Mesothelial cell of epicardium (in vitro differentiated cells): ENCODE measurements around the gene DENND1A. TPM values are rescaled to one million over a fixed set of nuclear protein-coding genes. Genes with fewer than 3 reads are reported as not detected.

Source experiments
- DNase-seq, 2 experiments: peaks; one replicate each; pipeline ENCODE4 v3.0.0; 2021; ENCODE audit warnings: low spot score in 2 of 2; ENCODE audit not compliant: unreplicated experiment in 2 of 2
- H3K27ac Mint-ChIP-seq: 2 replicates; pipeline ENCODE4 v1.8.0; 2021; ENCODE audit warnings: mixed read lengths
- H3K27me3 Mint-ChIP-seq: 2 replicates; pipeline ENCODE4 v1.8.0; 2021; ENCODE audit warnings: low read depth, mixed read lengths
- H3K36me3 Mint-ChIP-seq: 2 replicates; pipeline ENCODE4 v1.8.0; 2021; ENCODE audit warnings: mixed read lengths
- H3K4me1 Mint-ChIP-seq: 2 replicates; pipeline ENCODE4 v1.8.0; 2021; ENCODE audit warnings: mixed read lengths
- H3K4me3 Mint-ChIP-seq: 2 replicates; pipeline ENCODE4 v1.8.0; 2021; ENCODE audit warnings: mild to moderate bottlenecking, moderate library complexity, mixed read lengths
- H3K9me3 Mint-ChIP-seq: 2 replicates; pipeline ENCODE4 v1.8.0; 2021; ENCODE audit warnings: mixed read lengths
- total RNA-seq: library from RNA; stranded (reverse); gene quantifications from 3 replicates; pipeline ENCODE4 v1.2.1, GENCODE V29; 2021
- TF ChIP-seq, protein P1 (sequence below): fragments of 200-600 bp; sonication (generic); IDR thresholded peaks from one replicate; pipeline ENCODE4 v1.5.0; 2021; ENCODE audit warnings: antibody characterized with exemption; ENCODE audit not compliant: unreplicated experiment

The DENND1A gene
- total RNA-seq, 1 donor from 2014 or later: 23.4 TPM

DNA sequence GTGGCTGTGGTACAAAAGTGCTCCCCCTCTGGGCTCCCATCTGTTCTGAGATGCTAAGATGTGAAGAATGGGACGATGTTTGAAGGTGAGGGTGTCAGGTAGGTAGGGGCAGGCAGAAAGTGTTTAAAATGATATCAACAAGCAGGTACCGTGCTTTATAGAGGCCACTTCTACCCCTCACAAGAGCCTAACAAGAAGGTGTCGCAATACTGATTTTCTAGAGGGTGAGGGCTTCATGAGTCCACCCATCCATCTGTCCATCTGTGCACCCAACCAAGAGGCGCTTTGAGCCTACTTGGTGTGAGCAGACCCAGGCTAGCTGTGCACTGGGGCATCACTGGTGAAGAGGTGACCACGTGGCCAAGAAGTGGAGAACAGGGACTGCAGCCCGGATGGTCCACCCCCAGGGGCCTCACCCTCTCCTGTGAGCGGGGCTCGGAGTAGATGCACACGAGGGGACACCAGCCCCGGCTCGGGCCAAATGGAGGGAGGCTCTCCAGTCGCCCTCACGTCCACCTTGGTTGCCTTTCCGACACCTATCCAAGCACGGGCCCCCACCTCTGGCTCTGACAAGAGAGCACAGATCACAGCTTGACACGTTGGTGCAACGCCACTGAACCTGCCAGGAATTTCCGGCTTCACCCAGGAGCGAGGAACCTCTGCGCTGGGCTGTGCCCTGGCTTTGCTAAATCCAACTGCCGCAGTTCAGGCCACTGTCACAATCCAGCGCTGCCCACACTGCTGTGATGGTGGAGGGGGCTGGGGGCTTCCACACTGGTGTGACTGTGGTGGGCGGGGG, 539.4 kb downstream of the DENND1A start:
- Mint-ChIP-seq H3K9me3 (no peaks in the 10 kb centered on the region), H3K4me3 (no peak overlapping the region), H3K27me3 (no peaks in the 10 kb centered on the region), H3K4me1 (peaks cover 2% of the 10 kb centered on the region), H3K27ac (no peak overlapping the region), H3K36me3 (peaks cover 1% of the 10 kb centered on the region)
- no peak for DNase-seq
- TF ChIP-seq, protein P1, sequence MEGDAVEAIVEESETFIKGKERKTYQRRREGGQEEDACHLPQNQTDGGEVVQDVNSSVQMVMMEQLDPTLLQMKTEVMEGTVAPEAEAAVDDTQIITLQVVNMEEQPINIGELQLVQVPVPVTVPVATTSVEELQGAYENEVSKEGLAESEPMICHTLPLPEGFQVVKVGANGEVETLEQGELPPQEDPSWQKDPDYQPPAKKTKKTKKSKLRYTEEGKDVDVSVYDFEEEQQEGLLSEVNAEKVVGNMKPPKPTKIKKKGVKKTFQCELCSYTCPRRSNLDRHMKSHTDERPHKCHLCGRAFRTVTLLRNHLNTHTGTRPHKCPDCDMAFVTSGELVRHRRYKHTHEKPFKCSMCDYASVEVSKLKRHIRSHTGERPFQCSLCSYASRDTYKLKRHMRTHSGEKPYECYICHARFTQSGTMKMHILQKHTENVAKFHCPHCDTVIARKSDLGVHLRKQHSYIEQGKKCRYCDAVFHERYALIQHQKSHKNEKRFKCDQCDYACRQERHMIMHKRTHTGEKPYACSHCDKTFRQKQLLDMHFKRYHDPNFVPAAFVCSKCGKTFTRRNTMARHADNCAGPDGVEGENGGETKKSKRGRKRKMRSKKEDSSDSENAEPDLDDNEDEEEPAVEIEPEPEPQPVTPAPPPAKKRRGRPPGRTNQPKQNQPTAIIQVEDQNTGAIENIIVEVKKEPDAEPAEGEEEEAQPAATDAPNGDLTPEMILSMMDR: no peak

DNA sequence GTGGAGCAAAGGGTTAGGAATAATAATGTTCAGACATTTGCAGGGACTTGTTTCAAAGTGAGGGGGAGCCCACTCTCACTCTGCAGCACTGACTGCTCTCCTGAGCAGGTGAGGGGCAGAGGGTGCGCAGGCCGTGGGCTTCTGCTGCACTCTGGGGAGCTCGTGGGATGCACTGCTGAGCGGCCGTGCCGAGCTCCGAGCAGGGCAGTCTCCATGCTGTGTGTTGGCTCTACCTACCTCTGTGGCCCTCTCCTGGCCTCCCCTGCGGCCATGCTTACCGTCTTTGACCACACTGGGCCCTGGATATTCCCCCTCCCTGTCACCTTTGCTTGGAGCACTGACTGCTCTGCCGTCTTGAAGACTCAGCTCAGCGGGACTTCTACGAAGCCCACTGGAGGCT, 540.2 kb downstream of the DENND1A start:
- H3K4me1 Mint-ChIP-seq: peaks cover 2% of the 10 kb centered on the region
- H3K27ac Mint-ChIP-seq: no peak overlapping the region
- no peaks in the 10 kb centered on the region for H3K9me3 Mint-ChIP-seq
- H3K36me3 Mint-ChIP-seq: peaks cover 1% of the 10 kb centered on the region
- H3K4me3 Mint-ChIP-seq: no peak overlapping the region
- TF ChIP-seq, protein P1: no peak
- DNase-seq: no peak
- H3K27me3 Mint-ChIP-seq: no peaks in the 10 kb centered on the region

GRCh38 chr9:123389070-123389469, 540.9 kb downstream of the DENND1A start:
- no peaks in the 10 kb centered on the region for H3K36me3 Mint-ChIP-seq
- H3K4me1 Mint-ChIP-seq: no peaks in the 10 kb centered on the region
- no peak overlapping the region for H3K27ac Mint-ChIP-seq
- H3K4me3 Mint-ChIP-seq: no peak overlapping the region
- no peaks in the 10 kb centered on the region for H3K27me3 Mint-ChIP-seq
- no peak for DNase-seq
- no peaks in the 10 kb centered on the region for H3K9me3 Mint-ChIP-seq
- TF ChIP-seq, protein P1: no peak

- Mint-ChIP-seq H3K36me3 (no peaks in the 10 kb centered on the region), H3K27ac (no peak overlapping the region), H3K27me3 (no peaks in the 10 kb centered on the region), H3K9me3 (no peaks in the 10 kb centered on the region), H3K4me1 (no peaks in the 10 kb centered on the region), H3K4me3 (no peak overlapping the region)
- TF ChIP-seq, protein P1: no peak
- no peak for DNase-seq
Measured at GRCh38 chr9:123387686-123388085, 542.2 kb downstream of the DENND1A start.

GRCh38 chr9:123383512-123384170, 546.3 kb downstream of the DENND1A start:
- H3K27ac Mint-ChIP-seq: no peak overlapping the region
- no peak for DNase-seq
- no peak overlapping the region for H3K4me3 Mint-ChIP-seq
- no peaks in the 10 kb centered on the region for H3K9me3 Mint-ChIP-seq
- TF ChIP-seq, protein P1: no peak
- peaks cover 15% of the 10 kb centered on the region for H3K4me1 Mint-ChIP-seq
- peaks cover 7% of the 10 kb centered on the region for H3K36me3 Mint-ChIP-seq
- H3K27me3 Mint-ChIP-seq: no peaks in the 10 kb centered on the region
